Measurements from ENCODE around the gene NOC3L.
"Not testable (repeated sequence)": the region's sequence is repeated elsewhere in the genome, so short reads cannot be mapped to it uniquely, and the experiment has no call there.

Gene NOC3L

GRCh38 chr10:94392117-94392516, 29.4 kb upstream of the NOC3L start:
- not testable (repeated sequence) for H3K27ac Mint-ChIP-seq; H3K36me3 Mint-ChIP-seq; H3K27me3 Mint-ChIP-seq; DNase-seq (ENCODE audit: low spot score in 2 of 2); H3K9me3 Mint-ChIP-seq; H3K4me3 Mint-ChIP-seq; ATAC-seq (ENCODE audit: low read depth); H3K4me1 Mint-ChIP-seq

GRCh38 chr10:94385733-94386132, 23.0 kb upstream of the NOC3L start:
- H3K9me3 Mint-ChIP-seq; H3K36me3 Mint-ChIP-seq; H3K27ac Mint-ChIP-seq; H3K27me3 Mint-ChIP-seq; DNase-seq (ENCODE audit: low spot score in 2 of 2); ATAC-seq (ENCODE audit: low read depth); H3K4me3 Mint-ChIP-seq; H3K4me1 Mint-ChIP-seq: not testable (repeated sequence)

DNA sequence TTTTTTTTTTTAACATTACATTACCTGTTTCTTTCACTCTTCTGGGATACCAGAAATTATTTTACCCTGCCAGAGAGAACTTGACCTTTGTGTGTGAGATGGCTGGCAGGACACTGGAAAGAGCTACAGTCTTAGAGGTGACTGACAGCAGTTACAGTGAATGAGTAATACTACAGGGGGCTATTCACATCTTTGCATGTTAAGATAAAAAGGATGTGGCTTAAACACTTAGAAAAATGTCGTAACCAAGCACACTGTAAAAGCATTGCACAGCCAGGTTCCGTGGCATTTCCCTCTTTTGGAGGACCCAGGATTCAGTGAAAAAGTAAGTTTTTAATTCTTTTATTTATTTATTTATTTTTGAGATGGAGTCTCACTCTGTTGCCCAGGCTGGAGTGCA, 20.8 kb upstream of the NOC3L start:
- H3K27me3 Mint-ChIP-seq, result peaks cover 6% of the 10 kb centered on the region
- no peak for DNase-seq (ENCODE audit: low spot score in 2 of 2)
- H3K36me3 Mint-ChIP-seq, result peaks cover 2% of the 10 kb centered on the region
- no peaks in the 10 kb centered on the region for H3K4me1 Mint-ChIP-seq
- no peak for ATAC-seq (ENCODE audit: low read depth)
- H3K27ac Mint-ChIP-seq, result no peak overlapping the region
- H3K4me3 Mint-ChIP-seq, result no peak overlapping the region
- H3K9me3 Mint-ChIP-seq, result peaks cover 2% of the 10 kb centered on the region

DNA sequence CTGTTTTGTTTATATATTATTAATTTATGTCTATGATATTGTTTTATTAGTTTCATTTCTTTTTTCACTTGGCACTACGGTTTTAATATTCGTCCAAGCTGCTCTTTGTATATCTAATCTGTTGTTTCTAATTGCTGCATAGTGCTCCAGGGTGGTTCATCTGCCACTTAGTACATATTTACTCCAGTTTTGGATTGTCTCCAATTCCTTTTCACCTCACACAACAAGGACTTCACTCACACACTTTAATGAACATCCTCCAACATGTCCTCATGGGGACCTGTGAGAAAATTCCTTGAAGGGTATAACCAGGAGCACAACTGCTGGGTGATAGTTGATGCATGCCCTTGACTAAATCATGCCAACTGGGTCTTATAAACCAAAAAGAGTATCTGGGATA, 14.1 kb upstream of the NOC3L start:
- Mint-ChIP-seq H3K36me3 (no peaks in the 10 kb centered on the region), H3K27ac (no peak overlapping the region), H3K27me3 (peaks cover 17% of the 10 kb centered on the region), H3K9me3 (no peaks in the 10 kb centered on the region), H3K4me1 (no peaks in the 10 kb centered on the region), H3K4me3 (no peak overlapping the region)
- ATAC-seq (ENCODE audit: low read depth) (no peak), DNase-seq (ENCODE audit: low spot score in 2 of 2) (no peak)

- H3K27ac Mint-ChIP-seq, result no peak overlapping the region
These were observed 12.6 kb upstream of the NOC3L start for GRCh38 chr10:94375374-94375773.

DNA sequence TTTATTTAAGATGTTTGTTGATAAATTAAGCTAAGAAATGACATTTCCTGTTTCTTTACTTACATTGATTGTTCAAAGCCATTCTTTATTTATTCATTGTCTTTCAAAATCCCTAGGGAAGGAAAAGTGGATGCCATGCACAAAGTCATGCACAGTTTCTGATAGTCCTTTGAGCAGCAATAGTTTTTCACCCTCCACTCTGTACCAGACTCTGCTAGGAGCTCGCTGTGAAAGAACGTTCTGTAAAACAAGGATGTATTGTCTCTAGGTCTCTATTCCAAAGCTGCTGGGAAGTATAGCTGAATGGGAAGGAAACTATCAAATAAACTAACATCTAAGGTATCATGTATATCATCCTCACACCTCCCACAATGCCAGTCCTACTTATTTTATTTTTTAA, 7.8 kb upstream of the NOC3L start:
- DNase-seq (ENCODE audit: low spot score in 2 of 2) (no peak), ATAC-seq (ENCODE audit: low read depth) (no peak)
- H3K27me3 Mint-ChIP-seq, result peaks cover 9% of the 10 kb centered on the region
- H3K4me1 Mint-ChIP-seq, result no peaks in the 10 kb centered on the region
- H3K27ac Mint-ChIP-seq, result no peak overlapping the region
- H3K9me3 Mint-ChIP-seq, result no peaks in the 10 kb centered on the region
- no peaks in the 10 kb centered on the region for H3K36me3 Mint-ChIP-seq
- no peak overlapping the region for H3K4me3 Mint-ChIP-seq

More at GRCh38 chr10:94375374-94375773, 12.6 kb upstream of the NOC3L start:
- H3K4me3 Mint-ChIP-seq, result no peak overlapping the region
- no peaks in the 10 kb centered on the region for H3K4me1 Mint-ChIP-seq
- no peaks in the 10 kb centered on the region for H3K36me3 Mint-ChIP-seq
- DNase-seq (ENCODE audit: low spot score in 2 of 2), result no peak
- ATAC-seq (ENCODE audit: low read depth), result no peak
- no peaks in the 10 kb centered on the region for H3K9me3 Mint-ChIP-seq
- peaks cover 17% of the 10 kb centered on the region for H3K27me3 Mint-ChIP-seq

- no peak overlapping the region for H3K27ac Mint-ChIP-seq
- no peaks in the 10 kb centered on the region for H3K36me3 Mint-ChIP-seq
- peaks cover 3% of the 10 kb centered on the region for H3K4me1 Mint-ChIP-seq
- no peak for DNase-seq (ENCODE audit: low spot score in 2 of 2)
- peaks cover 3% of the 10 kb centered on the region for H3K27me3 Mint-ChIP-seq
- no peak for ATAC-seq (ENCODE audit: low read depth)
- no peak overlapping the region for H3K4me3 Mint-ChIP-seq
- H3K9me3 Mint-ChIP-seq, result no peaks in the 10 kb centered on the region
These were observed 3.6 kb upstream of the NOC3L start for GRCh38 chr10:94366382-94366781.

GRCh38 chr10:94364482-94364881, 1.7 kb upstream of the NOC3L start:
- DNase-seq (ENCODE audit: low spot score in 2 of 2) (no peak), ATAC-seq (ENCODE audit: low read depth) (no peak)
- Mint-ChIP-seq H3K36me3 (peaks cover 6% of the 10 kb centered on the region), H3K4me1 (peaks cover 9% of the 10 kb centered on the region), H3K27ac (no peak overlapping the region), H3K9me3 (no peaks in the 10 kb centered on the region), H3K27me3 (peaks cover 3% of the 10 kb centered on the region), H3K4me3 (no peak overlapping the region)

DNA sequence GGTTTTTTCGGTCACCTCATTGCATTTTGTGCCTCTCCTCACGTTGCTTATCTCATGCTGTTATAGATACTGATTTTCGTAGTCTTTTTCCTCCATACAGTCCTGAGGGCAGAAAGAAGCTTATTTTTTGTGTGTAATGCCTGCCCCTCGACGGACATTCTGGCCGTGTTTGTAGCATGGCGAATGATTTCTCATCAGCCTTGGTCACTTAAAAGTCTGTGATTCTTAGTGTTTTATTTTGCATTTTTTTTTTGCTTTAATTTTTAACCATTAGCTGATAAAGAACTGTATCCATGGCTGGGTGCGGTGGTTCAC, 469 bp upstream of the NOC3L start:
- no peaks in the 10 kb centered on the region for H3K9me3 Mint-ChIP-seq
- DNase-seq (ENCODE audit: low spot score in 2 of 2), result no peak
- H3K27me3 Mint-ChIP-seq, result peaks cover 3% of the 10 kb centered on the region
- peak overlapping the region; percentile 99 for H3K27ac Mint-ChIP-seq
- H3K36me3 Mint-ChIP-seq, result peaks cover 9% of the 10 kb centered on the region
- H3K4me1 Mint-ChIP-seq, result peaks cover 13% of the 10 kb centered on the region
- peak; percentile 11 for ATAC-seq (ENCODE audit: low read depth)
- peak overlapping the region; percentile 98 for H3K4me3 Mint-ChIP-seq

- H3K4me1 Mint-ChIP-seq, result peaks cover 13% of the 10 kb centered on the region
- H3K4me3 Mint-ChIP-seq, result no peak overlapping the region
- ATAC-seq (ENCODE audit: low read depth) (no peak), DNase-seq (ENCODE audit: low spot score in 2 of 2) (no peak)
- no peaks in the 10 kb centered on the region for H3K9me3 Mint-ChIP-seq
- H3K27ac Mint-ChIP-seq, result peak overlapping the region; percentile 99
- H3K27me3 Mint-ChIP-seq, result peaks cover 3% of the 10 kb centered on the region
- H3K36me3 Mint-ChIP-seq, result peaks cover 12% of the 10 kb centered on the region
These were observed 1.5 kb downstream of the NOC3L start for GRCh38 chr10:94361171-94361794.

DNA sequence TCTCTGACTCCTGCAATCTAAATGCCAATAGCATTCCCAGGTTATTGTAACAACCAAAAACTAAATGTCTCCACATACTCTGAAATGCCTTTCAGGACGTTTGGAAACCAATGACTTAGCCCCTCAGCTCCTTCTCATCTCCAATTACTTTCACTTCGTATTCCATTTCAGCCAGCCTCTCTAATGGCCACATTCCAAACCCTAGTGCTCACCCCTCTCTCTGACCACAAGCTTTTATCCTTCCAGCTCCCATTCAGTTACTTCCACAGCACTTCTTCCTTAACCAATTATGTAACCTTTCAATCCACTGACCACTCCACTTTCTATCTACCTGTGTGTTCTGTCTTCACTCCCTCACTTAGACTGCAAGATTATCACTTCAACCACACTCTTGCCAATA, 4.3 kb downstream of the NOC3L start:
- peaks cover 13% of the 10 kb centered on the region for H3K4me1 Mint-ChIP-seq
- H3K4me3 Mint-ChIP-seq, result no peak overlapping the region
- no peaks in the 10 kb centered on the region for H3K27me3 Mint-ChIP-seq
- peaks cover 13% of the 10 kb centered on the region for H3K36me3 Mint-ChIP-seq
- DNase-seq (ENCODE audit: low spot score in 2 of 2), result no peak
- H3K27ac Mint-ChIP-seq, result no peak overlapping the region
- no peak for ATAC-seq (ENCODE audit: low read depth)
- H3K9me3 Mint-ChIP-seq, result no peaks in the 10 kb centered on the region

- ATAC-seq (ENCODE audit: low read depth), result no peak
- no peak for DNase-seq (ENCODE audit: low spot score in 2 of 2)
- H3K9me3 Mint-ChIP-seq, result no peaks in the 10 kb centered on the region
These were observed 5.5 kb downstream of the NOC3L start for GRCh38 chr10:94357193-94357592.

DNA sequence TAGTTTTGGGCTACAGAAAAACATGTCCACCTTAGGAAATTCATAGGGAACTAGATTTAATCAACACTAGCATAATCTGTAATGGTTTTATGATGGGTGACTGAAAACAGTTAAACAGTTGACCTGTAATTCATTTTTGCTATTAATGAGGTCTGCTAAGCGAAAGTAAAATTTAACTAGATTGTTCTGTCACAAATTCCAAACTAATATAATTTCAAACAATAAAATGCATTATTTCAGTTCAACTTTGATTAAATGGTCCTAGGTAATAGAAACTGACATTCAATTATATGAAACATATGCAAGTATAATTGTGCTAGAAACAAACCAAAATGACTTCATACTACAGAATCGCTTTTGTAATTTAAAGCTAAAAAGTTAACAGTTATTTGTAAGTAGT, 6.9 kb downstream of the NOC3L start:
- H3K27me3 Mint-ChIP-seq, result no peaks in the 10 kb centered on the region
- H3K9me3 Mint-ChIP-seq, result no peaks in the 10 kb centered on the region
- no peak overlapping the region for H3K27ac Mint-ChIP-seq
- H3K4me1 Mint-ChIP-seq, result peaks cover 7% of the 10 kb centered on the region
- no peak overlapping the region for H3K4me3 Mint-ChIP-seq
- H3K36me3 Mint-ChIP-seq, result peaks cover 23% of the 10 kb centered on the region
- ATAC-seq (ENCODE audit: low read depth), result no peak
- DNase-seq (ENCODE audit: low spot score in 2 of 2), result no peak

More at GRCh38 chr10:94357193-94357592, 5.5 kb downstream of the NOC3L start:
- Mint-ChIP-seq H3K36me3 (peaks cover 19% of the 10 kb centered on the region), H3K27me3 (no peaks in the 10 kb centered on the region), H3K4me1 (peaks cover 10% of the 10 kb centered on the region), H3K4me3 (no peak overlapping the region), H3K27ac (no peak overlapping the region)

DNA sequence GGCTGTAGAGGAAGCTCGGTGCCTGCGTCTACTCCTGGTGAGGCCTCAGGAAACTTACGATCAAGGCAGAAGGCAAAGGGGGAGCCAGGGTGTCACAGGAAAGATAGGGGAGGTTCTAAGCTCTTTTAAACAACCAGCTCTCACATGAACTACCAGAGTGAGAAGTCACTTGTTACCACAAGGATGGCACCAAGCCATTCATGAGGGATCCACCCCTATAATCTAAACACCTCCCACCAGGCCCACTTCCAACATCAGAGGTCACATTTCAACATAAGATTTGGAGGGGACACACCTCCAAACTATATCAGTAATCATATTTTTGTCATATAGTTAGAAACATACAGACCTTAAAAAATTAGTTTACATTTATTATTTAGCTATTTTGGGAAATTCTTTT, 9.4 kb downstream of the NOC3L start:
- Mint-ChIP-seq H3K36me3 (peaks cover 19% of the 10 kb centered on the region), H3K27me3 (no peaks in the 10 kb centered on the region), H3K4me3 (no peak overlapping the region), H3K27ac (no peak overlapping the region), H3K4me1 (no peaks in the 10 kb centered on the region), H3K9me3 (no peaks in the 10 kb centered on the region)
- DNase-seq (ENCODE audit: low spot score in 2 of 2), result no peak
- no peak for ATAC-seq (ENCODE audit: low read depth)

- no peak for ATAC-seq (ENCODE audit: low read depth)
- Mint-ChIP-seq H3K9me3 (no peaks in the 10 kb centered on the region), H3K4me3 (no peak overlapping the region), H3K4me1 (peaks cover 5% of the 10 kb centered on the region), H3K27me3 (no peaks in the 10 kb centered on the region), H3K36me3 (peaks cover 23% of the 10 kb centered on the region), H3K27ac (no peak overlapping the region)
- DNase-seq (ENCODE audit: low spot score in 2 of 2), result no peak
These were observed 11.7 kb downstream of the NOC3L start for GRCh38 chr10:94351089-94351488.

All from memory B cell (primary cell).